Choroid plexus epithelial cell (primary cell): ENCODE results near the gene ZNF407.
A peak's percentile ranks its signal among the peaks of the same experiment; 100 is the strongest.

ENCODE experiments used
- DNase-seq: peaks from one replicate; pipeline ENCODE4 v3.0.0-alpha.2; 2010; ENCODE audit warnings: low read depth
- H3K4me3 ChIP-seq: 2 replicates; pipeline ENCODE4 v1.5.1; 2011; ENCODE audit warnings: low read depth, mild to moderate bottlenecking, control low read depth, low read length, moderate library complexity
- TF ChIP-seq, protein P1 (sequence below): conservative IDR thresholded peaks from 2 replicates; pipeline ENCODE4 v1.5.1; 2011; ENCODE audit warnings: low read depth, mild to moderate bottlenecking, control low read depth, inconsistent platforms, low read length, moderate library complexity

The ZNF407 gene

DNA sequence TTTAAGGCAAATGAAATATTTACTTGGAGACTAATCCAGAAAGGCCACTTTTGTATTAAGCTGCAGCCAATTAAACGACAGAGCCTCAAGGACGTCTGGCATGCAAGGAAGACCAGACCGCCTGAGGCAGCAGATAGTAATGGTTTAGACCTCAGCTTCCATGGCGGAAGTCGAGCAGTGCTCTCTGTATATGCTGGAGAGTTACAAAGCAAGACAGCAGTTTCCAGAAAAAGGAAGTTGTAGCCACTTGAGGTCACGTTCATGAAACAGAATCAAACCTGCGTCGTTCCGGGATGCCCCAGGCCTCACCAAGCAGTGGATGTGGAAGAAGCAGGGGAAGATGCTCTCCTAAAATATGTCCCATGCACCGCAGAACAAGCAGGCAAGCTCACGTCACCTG is 469.3 kb downstream of the ZNF407 start:
- no peak for DNase-seq
- no peak overlapping the region for H3K4me3 ChIP-seq
- TF ChIP-seq, protein P1, sequence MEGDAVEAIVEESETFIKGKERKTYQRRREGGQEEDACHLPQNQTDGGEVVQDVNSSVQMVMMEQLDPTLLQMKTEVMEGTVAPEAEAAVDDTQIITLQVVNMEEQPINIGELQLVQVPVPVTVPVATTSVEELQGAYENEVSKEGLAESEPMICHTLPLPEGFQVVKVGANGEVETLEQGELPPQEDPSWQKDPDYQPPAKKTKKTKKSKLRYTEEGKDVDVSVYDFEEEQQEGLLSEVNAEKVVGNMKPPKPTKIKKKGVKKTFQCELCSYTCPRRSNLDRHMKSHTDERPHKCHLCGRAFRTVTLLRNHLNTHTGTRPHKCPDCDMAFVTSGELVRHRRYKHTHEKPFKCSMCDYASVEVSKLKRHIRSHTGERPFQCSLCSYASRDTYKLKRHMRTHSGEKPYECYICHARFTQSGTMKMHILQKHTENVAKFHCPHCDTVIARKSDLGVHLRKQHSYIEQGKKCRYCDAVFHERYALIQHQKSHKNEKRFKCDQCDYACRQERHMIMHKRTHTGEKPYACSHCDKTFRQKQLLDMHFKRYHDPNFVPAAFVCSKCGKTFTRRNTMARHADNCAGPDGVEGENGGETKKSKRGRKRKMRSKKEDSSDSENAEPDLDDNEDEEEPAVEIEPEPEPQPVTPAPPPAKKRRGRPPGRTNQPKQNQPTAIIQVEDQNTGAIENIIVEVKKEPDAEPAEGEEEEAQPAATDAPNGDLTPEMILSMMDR = no peak

DNA sequence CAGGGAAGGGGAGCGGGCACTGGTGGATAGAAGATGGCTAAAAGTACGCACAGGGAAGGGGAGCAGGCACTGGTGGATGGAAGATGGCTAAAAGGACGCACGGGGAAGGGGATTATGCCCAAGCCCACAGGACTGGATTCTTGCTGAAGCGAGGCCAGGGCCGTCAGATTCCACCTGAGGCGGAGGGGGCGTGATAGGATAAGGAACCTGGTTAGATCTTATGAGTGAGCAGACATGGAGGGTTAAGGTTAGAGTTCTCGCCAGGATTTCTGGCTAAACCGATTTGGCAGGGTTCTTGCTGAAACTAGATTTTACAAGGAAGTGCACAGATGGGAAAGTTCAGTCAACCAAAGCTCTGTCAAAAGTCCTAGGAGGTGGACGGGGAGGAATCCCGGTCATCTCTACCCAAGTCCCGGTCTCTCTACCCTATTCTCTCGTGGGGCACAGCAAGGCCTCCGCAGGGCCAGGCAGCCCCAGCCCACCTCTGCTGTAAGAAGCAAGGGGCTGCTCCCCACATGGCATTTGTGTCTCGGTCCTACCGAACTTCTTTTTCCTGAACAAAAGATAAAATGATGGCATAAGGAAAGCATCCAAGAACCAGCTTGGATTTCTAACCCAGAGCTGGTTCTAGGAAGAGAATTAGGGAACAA is 470.5 kb downstream of the ZNF407 start:
- H3K4me3 ChIP-seq = no peak overlapping the region
- DNase-seq = no peak
- TF ChIP-seq, protein P1 = no peak

DNA sequence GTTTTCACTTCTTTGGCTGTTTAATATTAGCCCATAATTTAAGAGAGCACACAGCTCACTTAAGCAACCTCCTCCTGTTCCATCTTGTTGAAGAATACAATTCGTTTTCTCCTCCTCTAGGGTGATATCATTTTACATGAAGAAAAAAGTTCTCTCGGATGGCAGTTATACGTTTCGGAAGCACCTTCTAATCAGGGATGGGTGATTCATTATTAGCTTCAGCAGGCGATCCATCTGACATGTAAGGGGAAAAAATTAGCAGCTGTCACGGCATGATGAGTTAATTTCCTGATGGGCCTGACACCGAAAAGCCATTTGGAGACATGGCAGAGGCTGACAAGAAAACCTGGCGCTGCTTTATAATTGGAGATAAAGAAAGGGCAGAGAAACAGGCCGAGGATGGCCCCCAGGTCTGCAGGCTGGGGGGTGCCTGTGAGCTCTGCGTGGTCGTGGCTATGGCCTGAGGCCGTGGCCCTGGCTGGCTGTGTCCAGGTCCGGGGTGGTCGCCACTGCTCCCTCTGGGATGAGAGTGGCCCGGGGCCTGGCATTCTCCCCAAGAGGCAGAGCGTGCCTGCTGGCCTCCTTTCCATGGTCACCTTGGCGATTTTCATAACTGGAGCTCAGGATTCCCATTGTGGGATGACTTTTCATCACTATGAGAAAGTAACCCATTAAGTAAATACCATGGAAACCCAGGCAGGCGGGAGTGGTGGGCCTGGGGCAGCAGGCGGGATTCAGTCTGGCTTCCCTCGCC is 471.2 kb downstream of the ZNF407 start:
- DNase-seq = no peak
- H3K4me3 ChIP-seq = no peak overlapping the region
- TF ChIP-seq, protein P1 = no peak

DNA sequence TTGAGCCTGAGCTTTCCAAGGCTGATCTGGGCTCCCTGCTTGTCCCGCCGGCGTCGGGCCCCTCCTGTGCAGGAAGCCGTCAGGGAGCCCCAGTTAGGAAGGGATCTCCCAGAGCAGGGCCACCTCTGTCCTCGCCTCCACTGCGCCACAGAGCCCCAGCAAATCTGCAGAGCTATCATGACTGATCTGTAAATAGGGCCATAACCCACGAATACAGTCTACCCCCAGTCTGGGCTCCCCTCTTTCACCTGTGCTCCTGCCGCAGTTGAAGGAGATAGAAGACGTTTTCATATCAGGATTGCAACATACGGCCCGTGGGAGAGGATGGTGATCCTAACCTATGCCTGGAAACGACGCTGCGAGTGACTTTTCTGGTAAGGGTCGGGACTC is 472.6 kb downstream of the ZNF407 start:
- no peak overlapping the region for H3K4me3 ChIP-seq
- DNase-seq = no peak
- TF ChIP-seq, protein P1 = no peak

DNA sequence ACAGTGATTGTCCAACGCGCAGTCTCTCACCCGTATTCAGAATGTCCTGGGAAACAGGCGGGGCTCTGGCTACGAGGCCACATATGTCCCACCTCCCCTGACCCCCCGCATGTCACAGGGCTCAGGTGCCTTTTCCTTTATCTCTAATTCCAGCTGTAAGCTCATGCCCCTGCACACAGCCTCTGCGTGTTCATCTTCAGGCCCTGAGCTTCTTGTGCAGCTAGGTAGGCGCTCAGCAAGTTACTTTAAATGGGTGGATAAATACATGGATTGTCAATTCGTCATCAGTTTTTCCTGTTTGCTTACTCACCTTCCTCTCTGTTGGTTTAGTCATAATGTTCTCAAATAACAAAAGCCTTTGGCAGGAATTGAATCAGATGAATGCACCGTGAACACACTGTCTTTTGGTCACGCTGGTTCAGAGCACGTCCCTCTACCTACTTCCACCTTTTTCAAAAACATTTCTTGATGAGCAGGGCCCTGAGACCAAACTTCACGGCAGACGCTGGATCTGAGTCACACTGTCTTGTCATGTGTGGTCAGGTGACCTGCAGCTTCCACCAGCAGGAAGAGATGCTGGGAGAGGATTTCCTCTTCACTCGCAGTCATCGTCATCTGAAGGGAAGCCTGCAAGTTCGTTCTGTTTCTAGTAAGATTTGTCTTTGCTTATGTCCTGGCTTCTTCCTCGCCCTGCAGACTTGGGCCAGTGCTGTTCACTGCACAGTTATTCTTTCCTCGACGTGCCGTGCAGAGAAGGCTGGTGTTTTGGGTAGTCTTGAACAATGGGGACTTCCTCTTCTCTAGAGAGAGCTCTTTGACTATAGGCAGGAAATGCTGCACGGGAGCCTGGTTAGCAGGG is 473.2 kb downstream of the ZNF407 start:
- peak; percentile 79 for DNase-seq
- peak overlapping the region; percentile 32 for H3K4me3 ChIP-seq
- TF ChIP-seq, protein P1 = no peak

DNA sequence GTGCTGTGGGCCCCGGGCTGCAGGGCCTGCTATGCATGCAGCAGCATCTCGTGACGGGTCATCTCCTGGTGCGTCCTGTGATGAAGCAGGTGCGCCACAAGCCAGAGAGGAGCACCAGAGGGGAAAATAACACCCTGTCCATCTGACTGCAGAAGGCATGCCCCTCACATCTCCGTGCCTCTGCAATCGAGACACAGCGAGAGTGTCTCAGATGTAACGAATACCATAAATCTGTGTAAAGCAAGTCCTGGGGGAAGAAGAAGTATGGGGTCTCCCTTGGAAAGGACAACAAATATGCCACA is 473.8 kb downstream of the ZNF407 start:
- TF ChIP-seq, protein P1 = no peak
- H3K4me3 ChIP-seq = no peak overlapping the region
- no peak for DNase-seq
